Activated T-cell treated with anti-CD3 and anti-CD28 coated beads, Interleukin-2, amount 50 U/mL, for 4 hours (primary cell): ENCODE data around the gene AGBL4. TPM values are rescaled to one million over a fixed set of nuclear protein-coding genes. Genes with fewer than 3 reads are reported as not detected.

Source experiments
- ATAC-seq, 2 donors: fragments of 200-7000 bp; cut with Tn5 transposase; one replicate each; pipeline ENCODE4 v1.10.0; 2021
- DNase-seq: peaks from one replicate; pipeline ENCODE4 v3.0.0-alpha.2; 2020
- H3K27me3 Mint-ChIP-seq: one replicate; pipeline ENCODE4 v1.8.0; 2021; ENCODE audit warnings: low read depth, mixed read lengths
- H3K36me3 Mint-ChIP-seq: one replicate; pipeline ENCODE4 v1.8.0; 2022; ENCODE audit warnings: mixed read lengths; ENCODE audit not compliant: insufficient read depth
- H3K4me1 Mint-ChIP-seq: one replicate; pipeline ENCODE4 v1.8.0; 2021; ENCODE audit warnings: low read depth, mixed read lengths
- H3K4me3 Mint-ChIP-seq: one replicate; pipeline ENCODE4 v1.8.0; 2021; ENCODE audit warnings: mild to moderate bottlenecking, moderate library complexity, mixed read lengths
- H3K9me3 Mint-ChIP-seq: one replicate; pipeline ENCODE4 v1.8.0; 2021; ENCODE audit warnings: mixed read lengths
- total RNA-seq, 3 donors: library from RNA; stranded (reverse); gene quantifications; one replicate each; pipeline ENCODE4 v1.2.1, GENCODE V29; 2021

Gene AGBL4
- total RNA-seq, 3 donors from 2014 or later, result not detected

GRCh38 chr1:48789903-48790302, 1233.9 kb downstream of the AGBL4 start:
- no peaks in the 10 kb centered on the region for H3K36me3 Mint-ChIP-seq
- H3K9me3 Mint-ChIP-seq, result no peaks in the 10 kb centered on the region
- no peak overlapping the region for H3K4me3 Mint-ChIP-seq
- no peaks in the 10 kb centered on the region for H3K4me1 Mint-ChIP-seq
- no peak for DNase-seq
- peaks cover 8% of the 10 kb centered on the region for H3K27me3 Mint-ChIP-seq
- ATAC-seq, result no peak

GRCh38 chr1:48785869-48786268, 1237.9 kb downstream of the AGBL4 start:
- Mint-ChIP-seq H3K9me3 (no peaks in the 10 kb centered on the region), H3K27me3 (peaks cover 5% of the 10 kb centered on the region), H3K4me1 (no peaks in the 10 kb centered on the region), H3K4me3 (no peak overlapping the region), H3K36me3 (no peaks in the 10 kb centered on the region)
- no peak for DNase-seq
- no peak for ATAC-seq

- no peaks in the 10 kb centered on the region for H3K9me3 Mint-ChIP-seq
- DNase-seq (no peak), ATAC-seq (no peak)
- H3K27me3 Mint-ChIP-seq, result peaks cover 5% of the 10 kb centered on the region
- H3K4me1 Mint-ChIP-seq, result no peaks in the 10 kb centered on the region
- H3K36me3 Mint-ChIP-seq, result no peaks in the 10 kb centered on the region
- H3K4me3 Mint-ChIP-seq, result no peak overlapping the region
These were observed 1239.5 kb downstream of the AGBL4 start for GRCh38 chr1:48784301-48784700.

GRCh38 chr1:48777219-48777895, 1246.4 kb downstream of the AGBL4 start:
- DNase-seq (no peak), ATAC-seq (no peak)
- no peaks in the 10 kb centered on the region for H3K36me3 Mint-ChIP-seq
- no peaks in the 10 kb centered on the region for H3K9me3 Mint-ChIP-seq
- peaks cover 30% of the 10 kb centered on the region for H3K4me1 Mint-ChIP-seq
- H3K4me3 Mint-ChIP-seq, result peak overlapping the region; percentile 85
- H3K27me3 Mint-ChIP-seq, result peaks cover 13% of the 10 kb centered on the region

GRCh38 chr1:48776393-48777218, 1247.1 kb downstream of the AGBL4 start, which contains the start of gene BEND5:
Gene BEND5, minus strand, starts transcription at chr1:48776891. Its CDS starts 60 bp downstream, at chr1:48776831.
- ATAC-seq (peak; percentile 74 to 77), DNase-seq (peak; percentile 38)
- Mint-ChIP-seq H3K36me3 (peaks cover 1% of the 10 kb centered on the region), H3K4me3 (peak within 1 kb of the TSS; percentile 86), H3K9me3 (no peaks in the 10 kb centered on the region), H3K4me1 (peaks cover 32% of the 10 kb centered on the region), H3K27me3 (peaks cover 13% of the 10 kb centered on the region)

GRCh38 chr1:48775831-48776392, 1247.8 kb downstream of the AGBL4 start:
- ATAC-seq (no peak), DNase-seq (no peak)
- H3K4me1 Mint-ChIP-seq, result peaks cover 32% of the 10 kb centered on the region
- peaks cover 13% of the 10 kb centered on the region for H3K27me3 Mint-ChIP-seq
- H3K36me3 Mint-ChIP-seq, result peaks cover 1% of the 10 kb centered on the region
- H3K4me3 Mint-ChIP-seq, result peak overlapping the region; percentile 86
- no peaks in the 10 kb centered on the region for H3K9me3 Mint-ChIP-seq

GRCh38 chr1:48773133-48773532, 1250.6 kb downstream of the AGBL4 start:
- Mint-ChIP-seq H3K4me1 (peaks cover 38% of the 10 kb centered on the region), H3K27me3 (peaks cover 11% of the 10 kb centered on the region), H3K36me3 (peaks cover 1% of the 10 kb centered on the region), H3K4me3 (no peak overlapping the region), H3K9me3 (no peaks in the 10 kb centered on the region)
- no peak for ATAC-seq
- no peak for DNase-seq

GRCh38 chr1:48772211-48772610, 1251.5 kb downstream of the AGBL4 start:
- no peaks in the 10 kb centered on the region for H3K9me3 Mint-ChIP-seq

GRCh38 chr1:48771561-48771960, 1252.2 kb downstream of the AGBL4 start:
- H3K36me3 Mint-ChIP-seq, result peaks cover 1% of the 10 kb centered on the region
- DNase-seq, result no peak
- no peak for ATAC-seq
- H3K4me3 Mint-ChIP-seq, result no peak overlapping the region
- no peaks in the 10 kb centered on the region for H3K9me3 Mint-ChIP-seq
- peaks cover 6% of the 10 kb centered on the region for H3K27me3 Mint-ChIP-seq
- peaks cover 29% of the 10 kb centered on the region for H3K4me1 Mint-ChIP-seq

More at GRCh38 chr1:48772211-48772610, 1251.5 kb downstream of the AGBL4 start:
- Mint-ChIP-seq H3K27me3 (peaks cover 6% of the 10 kb centered on the region), H3K4me1 (peaks cover 31% of the 10 kb centered on the region), H3K4me3 (no peak overlapping the region), H3K36me3 (peaks cover 1% of the 10 kb centered on the region)
- ATAC-seq (no peak), DNase-seq (no peak)

GRCh38 chr1:48767975-48768510, 1255.7 kb downstream of the AGBL4 start:
- Mint-ChIP-seq H3K9me3 (no peaks in the 10 kb centered on the region), H3K4me3 (no peak overlapping the region), H3K4me1 (peaks cover 12% of the 10 kb centered on the region), H3K27me3 (no peaks in the 10 kb centered on the region), H3K36me3 (peaks cover 4% of the 10 kb centered on the region)
- no peak for DNase-seq
- ATAC-seq, result no peak

- H3K4me3 Mint-ChIP-seq, result no peak overlapping the region
- no peaks in the 10 kb centered on the region for H3K9me3 Mint-ChIP-seq
- H3K36me3 Mint-ChIP-seq, result peaks cover 5% of the 10 kb centered on the region
- H3K27me3 Mint-ChIP-seq, result no peaks in the 10 kb centered on the region
- H3K4me1 Mint-ChIP-seq, result peaks cover 5% of the 10 kb centered on the region
- ATAC-seq (no peak), DNase-seq (no peak)
These were observed 1258.4 kb downstream of the AGBL4 start for GRCh38 chr1:48765335-48765734.

GRCh38 chr1:48761986-48762385, 1261.8 kb downstream of the AGBL4 start:
- Mint-ChIP-seq H3K9me3 (no peaks in the 10 kb centered on the region), H3K4me3 (no peak overlapping the region), H3K36me3 (peaks cover 13% of the 10 kb centered on the region), H3K27me3 (no peaks in the 10 kb centered on the region), H3K4me1 (peaks cover 2% of the 10 kb centered on the region)
- DNase-seq (no peak), ATAC-seq (no peak)

GRCh38 chr1:48761411-48761810, 1262.3 kb downstream of the AGBL4 start:
- Mint-ChIP-seq H3K4me3 (no peak overlapping the region), H3K27me3 (no peaks in the 10 kb centered on the region), H3K36me3 (peaks cover 18% of the 10 kb centered on the region), H3K9me3 (no peaks in the 10 kb centered on the region), H3K4me1 (peaks cover 2% of the 10 kb centered on the region)
- DNase-seq, result no peak
- no peak for ATAC-seq

- H3K9me3 Mint-ChIP-seq, result no peaks in the 10 kb centered on the region
- no peak for ATAC-seq
These were observed 1262.9 kb downstream of the AGBL4 start for GRCh38 chr1:48760857-48761256.

More at GRCh38 chr1:48760857-48761256, 1262.9 kb downstream of the AGBL4 start:
- H3K36me3 Mint-ChIP-seq, result peaks cover 21% of the 10 kb centered on the region
- peaks cover 2% of the 10 kb centered on the region for H3K4me1 Mint-ChIP-seq
- DNase-seq, result no peak
- no peaks in the 10 kb centered on the region for H3K27me3 Mint-ChIP-seq
- no peak overlapping the region for H3K4me3 Mint-ChIP-seq
